ENCODE measurements around the gene SPEF2. TPM values are rescaled to one million over a fixed set of nuclear protein-coding genes. Genes with fewer than 3 reads are reported as not detected.

SPEF2 gene
- total RNA-seq, 1 experiment from 2014 or later = 0.15 TPM

- TF ChIP-seq PREB (CRISPR knock-in tag; IDR thresholded peaks at IDR 0.05; ENCODE audit: borderline replicate concordance) (no peak), USF2 (CRISPR knock-in tag; IDR thresholded peaks at IDR 0.05) (peak; percentile 84), ZNF532 (CRISPR knock-in tag; IDR thresholded peaks at IDR 0.05; ENCODE audit: borderline replicate concordance) (no peak), NR3C1 (CRISPR knock-in tag; conservative IDR thresholded peaks at IDR 0.05; ENCODE audit: low read depth) (no peak), FOXK1 (CRISPR knock-in tag; IDR thresholded peaks at IDR 0.05) (no peak), IRF1 (CRISPR knock-in tag; IDR thresholded peaks at IDR 0.05) (no peak), USF1 (CRISPR knock-in tag; IDR thresholded peaks at IDR 0.05) (peak; percentile 78), ATF3 (CRISPR knock-in tag; conservative IDR thresholded peaks at IDR 0.05) (no peak), ZNF423 (CRISPR knock-in tag; IDR thresholded peaks at IDR 0.05) (no peak), ZSCAN18 (CRISPR knock-in tag; IDR thresholded peaks at IDR 0.05) (no peak), CTCF (IDR thresholded peaks at IDR 0.05) (0 out of 2 replicates have a peak, but pooled peaks have one; percentile 17), ZBTB43 (CRISPR knock-in tag; IDR thresholded peaks at IDR 0.05) (no peak)
These were observed 33.5 kb downstream of the SPEF2 start (continued) for GRCh38 chr5:35651002-35651756.
